MM.1S (cell line): ENCODE results near the gene KDM3A.

Experiments used
- DNase-seq: peaks from one replicate; pipeline ENCODE4 v3.0.0-alpha.2; 2015
- H2AFZ ChIP-seq: fragments of 300-600 bp; sonication (generic); 2 replicates; pipeline ENCODE4 v1.6.0; 2016; ENCODE audit warnings: antibody characterized with exemption, low read length
- H3F3A ChIP-seq: fragments of 300-600 bp; sonication (generic); 2 replicates; pipeline ENCODE4 v1.6.1; 2016; ENCODE audit warnings: mild to moderate bottlenecking, antibody characterized with exemption, low read length, moderate library complexity, mixed read lengths; ENCODE audit not compliant: insufficient read depth
- H3K27ac ChIP-seq: fragments of 300-600 bp; sonication (generic); 2 replicates; pipeline ENCODE4 v1.5.1; 2016; ENCODE audit warnings: mild to moderate bottlenecking, low read length
- H3K27me3 ChIP-seq: fragments of 300-600 bp; sonication (generic); replicated peaks from 2 replicates; pipeline ENCODE4 v1.6.0; 2016; ENCODE audit warnings: low read length; ENCODE audit not compliant: insufficient read depth
- H3K36me3 ChIP-seq: fragments of 300-600 bp; sonication (generic); replicated peaks from 2 replicates; pipeline ENCODE4 v1.6.1; 2016; ENCODE audit warnings: mild to moderate bottlenecking, low read length, mixed read lengths; ENCODE audit not compliant: insufficient read depth
- H3K4me1 ChIP-seq: fragments of 300-600 bp; sonication (generic); 2 replicates; pipeline ENCODE4 v1.6.1; 2016; ENCODE audit warnings: low read length, mixed read lengths
- H3K4me2 ChIP-seq: fragments of 300-600 bp; sonication (generic); 2 replicates; pipeline ENCODE4 v1.6.0; 2016; ENCODE audit warnings: low read depth, low read length
- H3K4me3 ChIP-seq: fragments of 300-600 bp; sonication (generic); 2 replicates; pipeline ENCODE4 v1.5.1; 2016; ENCODE audit warnings: low read length, mixed read lengths
- H3K79me2 ChIP-seq: fragments of 300-600 bp; sonication (generic); 2 replicates; pipeline ENCODE4 v1.6.1; 2016; ENCODE audit warnings: mixed run types, low read length, mixed read lengths
- H3K9ac ChIP-seq: fragments of 300-600 bp; sonication (generic); 2 replicates; pipeline ENCODE4 v1.6.1; 2016; ENCODE audit warnings: low read length, mixed read lengths
- H3K9me2 ChIP-seq: fragments of 300-600 bp; sonication (generic); replicated peaks from 2 replicates; pipeline ENCODE4 v1.6.1; 2016; ENCODE audit warnings: mild to moderate bottlenecking, low read length, mixed read lengths; ENCODE audit not compliant: insufficient read depth
- H3K9me3 ChIP-seq: fragments of 300-600 bp; sonication (generic); replicated peaks from 2 replicates; pipeline ENCODE4 v1.6.1; 2016; ENCODE audit warnings: mild to moderate bottlenecking, low read length, mixed read lengths; ENCODE audit not compliant: insufficient read depth
- H4K20me1 ChIP-seq: fragments of 300-600 bp; sonication (generic); 2 replicates; pipeline ENCODE4 v1.6.1; 2016; ENCODE audit warnings: mild to moderate bottlenecking, low read length, moderate library complexity, mixed read lengths; ENCODE audit not compliant: insufficient read depth
- CTCF ChIP-seq: fragments of 300-600 bp; sonication (generic); IDR thresholded peaks from 2 replicates; pipeline ENCODE4 v1.5.1; 2016; ENCODE audit warnings: antibody characterized with exemption, low read length, mixed read lengths
- EZH2 ChIP-seq: fragments of 300-600 bp; sonication (generic); optimal IDR thresholded peaks from 2 replicates; pipeline ENCODE3; 2017; ENCODE audit warnings: low read depth, mild to moderate bottlenecking, antibody characterized with exemption, low read length, mixed read lengths
- EZH2phosphoT487 ChIP-seq: fragments of 300-600 bp; sonication (generic); IDR thresholded peaks from 2 replicates; pipeline ENCODE4 v1.6.1; 2018; ENCODE audit warnings: antibody characterized with exemption, low read length

The KDM3A gene

GRCh38 chr2:86393521-86394491 lies 47.4 kb upstream of the KDM3A start:
- Histone ChIP-seq H3K36me3 (no peaks in the 10 kb centered on the region), H3K4me2 (peak overlapping the region; percentile 64), H3F3A (peaks cover 11% of the 10 kb centered on the region), H3K9me3 (no peaks in the 10 kb centered on the region), H4K20me1 (no peaks in the 10 kb centered on the region), H3K79me2 (no peaks in the 10 kb centered on the region), H3K9me2 (no peaks in the 10 kb centered on the region), H3K27ac (peak overlapping the region; percentile 26; the same call in 1 of the 2 replicates), H3K4me1 (peaks cover 21% of the 10 kb centered on the region), H3K9ac (no peak overlapping the region), H3K27me3 (no peaks in the 10 kb centered on the region), H3K4me3 (no peak overlapping the region; the same call in 1 of the 2 replicates), H2AFZ (peak overlapping the region; percentile 16; the same call in 1 of the 2 replicates)
- TF ChIP-seq EZH2phosphoT487 (no peak), CTCF (no peak), EZH2 (no peak)
- peak; percentile 34 for DNase-seq

- Histone ChIP-seq H3K9me2 (no peaks in the 10 kb centered on the region), H3K9ac (no peak overlapping the region), H3K4me1 (peaks cover 21% of the 10 kb centered on the region), H3K4me3 (no peak overlapping the region), H3K27me3 (no peaks in the 10 kb centered on the region), H3K27ac (no peak overlapping the region), H3K79me2 (no peaks in the 10 kb centered on the region), H3F3A (peaks cover 11% of the 10 kb centered on the region), H3K36me3 (no peaks in the 10 kb centered on the region), H3K9me3 (no peaks in the 10 kb centered on the region), H2AFZ (no peak overlapping the region), H4K20me1 (no peaks in the 10 kb centered on the region), H3K4me2 (no peak overlapping the region)
- TF ChIP-seq EZH2phosphoT487: no peak
- TF ChIP-seq EZH2: no peak
- TF ChIP-seq CTCF: peak; percentile 32
- peak; percentile 10 for DNase-seq
Observed at GRCh38 chr2:86396291-86396785, 44.8 kb upstream of the KDM3A start.

- Histone ChIP-seq H3K79me2 (no peaks in the 10 kb centered on the region), H3F3A (peaks cover 11% of the 10 kb centered on the region), H3K9ac (no peak overlapping the region), H3K4me3 (no peak overlapping the region), H3K9me2 (no peaks in the 10 kb centered on the region), H3K27me3 (no peaks in the 10 kb centered on the region), H3K4me2 (no peak overlapping the region), H2AFZ (no peak overlapping the region), H3K27ac (no peak overlapping the region), H3K4me1 (peaks cover 17% of the 10 kb centered on the region), H3K9me3 (no peaks in the 10 kb centered on the region), H3K36me3 (no peaks in the 10 kb centered on the region), H4K20me1 (no peaks in the 10 kb centered on the region)
- TF ChIP-seq EZH2phosphoT487 (no peak), EZH2 (no peak), CTCF (no peak)
- DNase-seq: no peak
Observed at GRCh38 chr2:86397986-86398385, 43.2 kb upstream of the KDM3A start.
